NOMO-1 treated with DMSO at 0.1 percent for 48 hours (cell line): Measurements from ENCODE around the gene ITGA7.
A peak's percentile ranks its signal among the peaks of the same experiment; 100 is the strongest.

Source experiments
- DNase-seq: peaks from one replicate; lab custom pipeline; 2025; ENCODE audit not compliant: unreplicated experiment; lab: John Stamatoyannopoulos, UW

ITGA7 gene

DNA sequence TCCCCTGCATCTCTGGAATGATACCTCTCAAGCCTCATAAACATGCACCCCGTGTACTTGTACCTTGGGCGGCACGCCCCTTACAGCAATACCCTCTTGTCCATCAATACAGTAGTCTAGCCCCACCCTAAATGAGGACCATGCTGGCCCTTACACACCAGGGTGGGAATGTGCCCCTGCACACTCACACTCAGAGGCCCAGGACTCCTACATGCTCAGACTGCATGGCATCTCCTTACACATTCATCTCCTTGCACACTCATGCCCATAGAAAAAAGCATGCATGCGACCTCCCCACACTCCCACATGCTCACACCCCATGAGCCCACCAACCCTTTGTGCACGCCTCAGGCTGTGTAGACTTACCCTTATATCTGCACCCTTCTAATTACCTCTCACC lies 22.0 kb downstream of the ITGA7 start:
- DNase-seq, result no peak

DNA sequence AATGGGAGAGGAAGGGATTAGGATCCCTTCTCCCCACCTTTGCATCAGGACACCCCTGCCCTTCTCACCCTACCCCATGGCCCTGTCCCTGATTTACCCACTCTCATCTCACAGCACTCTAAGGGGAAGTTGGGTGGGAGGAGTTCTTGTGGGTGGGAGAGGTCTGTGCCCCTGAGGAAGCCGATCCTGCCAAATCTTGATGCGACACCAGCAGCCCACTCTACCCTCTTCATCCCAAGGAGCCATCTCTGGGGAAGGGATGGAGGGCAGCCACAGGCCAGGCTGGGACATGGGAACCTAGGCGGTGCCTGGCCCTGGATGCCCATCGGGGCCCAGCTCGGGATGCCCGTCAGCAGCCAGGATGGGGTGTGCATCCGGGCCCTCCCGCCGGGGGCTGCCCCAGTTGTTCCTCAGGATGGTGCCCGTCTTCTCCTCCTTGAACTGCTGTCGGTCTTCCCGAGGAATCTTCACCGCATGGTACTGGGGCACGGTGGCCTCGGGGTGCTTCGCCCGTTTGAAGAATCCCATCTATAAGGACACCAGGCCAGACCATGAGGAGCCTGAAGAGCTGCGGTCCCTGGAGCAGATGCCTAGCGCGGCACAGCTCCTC lies 22.8 kb downstream of the ITGA7 start:
- DNase-seq, result no peak

DNA sequence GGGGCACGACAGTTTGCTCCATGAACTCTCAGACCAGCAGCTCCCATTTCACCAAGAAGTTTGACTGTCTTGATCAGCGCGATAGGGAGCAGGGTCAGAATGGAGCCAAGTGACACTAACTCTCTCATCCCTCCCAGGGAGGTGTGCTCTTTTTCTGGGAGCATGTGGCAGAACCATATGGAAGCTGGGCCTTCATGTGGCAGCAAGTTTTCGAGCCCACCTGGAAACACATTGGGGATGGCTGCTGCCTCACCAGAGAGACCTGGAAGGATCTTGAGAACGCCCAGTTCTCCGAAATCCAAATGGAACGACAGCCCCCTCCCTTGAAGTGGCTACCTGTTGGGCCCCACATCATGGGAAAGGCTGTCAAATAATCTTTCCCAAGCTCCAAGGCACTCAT lies 24.0 kb downstream of the ITGA7 start:
- DNase-seq, result no peak

DNA sequence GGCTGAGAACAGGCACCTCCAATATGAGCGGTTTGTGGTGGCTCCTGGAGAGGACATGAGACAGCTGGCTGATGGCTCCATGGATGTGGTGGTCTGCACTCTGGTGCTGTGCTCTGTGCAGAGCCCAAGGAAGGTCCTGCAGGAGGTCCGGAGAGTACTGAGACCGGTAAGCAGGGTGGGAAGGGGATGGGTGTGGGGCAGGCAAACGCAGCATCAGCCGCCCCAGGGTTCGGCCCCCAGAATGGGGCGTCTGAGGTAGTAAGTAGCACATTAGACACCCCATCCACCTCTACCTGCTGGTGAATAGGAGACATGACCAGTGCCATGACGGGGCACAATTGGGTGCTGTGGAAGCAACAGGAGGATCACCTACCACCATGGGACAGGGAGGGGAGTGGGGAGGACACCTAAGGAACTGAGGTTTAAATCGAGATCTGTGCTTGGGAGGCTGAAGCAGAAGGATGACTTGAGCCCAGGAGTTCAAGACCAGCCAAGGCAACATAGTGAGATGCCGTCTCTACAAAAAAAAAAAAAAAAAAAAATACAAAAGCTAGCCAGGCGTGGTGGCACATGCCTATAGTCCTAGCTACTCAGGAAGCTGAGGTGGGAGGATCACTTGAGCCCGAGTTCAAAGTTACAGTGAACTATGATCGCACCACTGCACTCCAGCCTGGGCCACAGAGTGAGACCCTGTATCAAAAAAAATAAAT lies 25.5 kb downstream of the ITGA7 start:
- DNase-seq, result no peak

DNA sequence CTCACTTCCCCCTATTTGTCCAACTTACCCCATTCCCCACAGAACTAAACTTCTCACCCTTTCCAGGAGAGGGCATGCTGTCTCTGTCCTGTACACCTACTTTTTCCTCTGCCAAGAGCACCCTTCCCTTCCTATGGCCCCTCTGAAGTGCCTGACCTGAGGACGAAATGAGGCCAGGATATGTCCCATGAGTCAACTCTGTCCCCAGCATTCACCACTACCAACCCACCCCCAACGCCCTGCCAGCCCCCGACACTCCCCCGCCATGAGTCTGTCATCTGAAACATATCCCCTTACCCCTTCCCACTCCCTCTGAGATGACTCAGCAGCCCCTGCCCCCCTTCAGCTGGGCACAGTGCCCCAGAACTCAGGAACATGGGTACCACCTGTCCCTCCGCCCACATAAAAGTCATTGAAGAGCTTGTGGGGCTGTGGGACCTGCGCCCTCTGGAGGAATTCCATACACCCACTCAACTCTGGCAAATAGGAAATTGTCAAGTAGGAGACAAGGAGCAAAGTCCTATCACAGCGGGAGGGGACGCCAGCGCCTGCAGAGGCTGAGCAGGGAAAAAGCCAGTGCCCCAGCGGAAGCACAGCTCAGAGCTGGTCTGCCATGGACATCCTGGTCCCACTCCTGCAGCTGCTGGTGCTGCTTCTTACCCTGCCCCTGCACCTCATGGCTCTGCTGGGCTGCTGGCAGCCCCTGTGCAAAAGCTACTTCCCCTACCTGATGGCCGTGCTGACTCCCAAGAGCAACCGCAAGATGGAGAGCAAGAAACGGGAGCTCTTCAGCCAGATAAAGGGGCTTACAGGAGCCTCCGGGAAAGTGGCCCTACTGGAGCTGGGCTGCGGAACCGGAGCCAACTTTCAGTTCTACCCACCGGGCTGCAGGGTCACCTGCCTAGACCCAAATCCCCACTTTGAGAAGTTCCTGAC lies 26.3 kb downstream of the ITGA7 start:
- DNase-seq, result peak; percentile 65

DNA sequence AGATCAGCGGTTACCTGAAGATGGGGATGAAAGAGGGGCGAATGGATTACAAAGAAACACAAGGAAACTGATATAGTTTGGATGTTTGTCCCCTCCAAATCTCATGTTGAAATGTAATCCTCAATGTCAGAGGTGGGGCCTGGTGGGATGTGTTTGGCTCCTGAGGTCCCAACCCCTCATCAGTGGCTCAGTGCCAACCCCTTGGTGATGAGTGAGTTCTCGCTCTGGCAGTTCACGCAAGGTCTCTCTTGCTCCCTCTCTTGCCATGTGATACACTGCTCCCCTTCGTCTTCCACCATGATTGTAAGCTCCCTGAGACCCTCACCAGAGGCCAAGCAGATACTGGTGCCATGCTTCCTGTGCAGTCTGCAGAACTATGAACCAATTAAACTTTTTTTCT lies 28.0 kb downstream of the ITGA7 start:
- no peak for DNase-seq

DNA sequence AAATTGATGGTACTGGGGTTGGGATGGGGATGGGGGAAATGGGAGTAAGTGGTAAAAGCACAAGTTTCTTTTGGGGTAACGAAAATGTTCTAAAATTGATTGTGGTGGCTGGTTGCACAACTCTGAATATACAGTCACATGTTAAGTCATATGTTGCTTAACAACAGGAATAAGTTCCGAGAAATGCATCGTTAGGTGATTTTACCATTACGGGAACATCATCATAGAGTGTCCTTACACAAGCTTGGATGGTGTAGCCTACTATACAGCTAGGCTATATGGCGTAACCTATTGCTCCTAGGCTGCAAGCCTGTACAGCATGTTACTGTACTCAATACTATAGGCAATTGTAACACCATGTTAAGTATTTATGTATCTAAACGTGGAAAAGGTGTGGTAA lies 31.0 kb downstream of the ITGA7 start:
- peak; percentile 92 for DNase-seq

DNA sequence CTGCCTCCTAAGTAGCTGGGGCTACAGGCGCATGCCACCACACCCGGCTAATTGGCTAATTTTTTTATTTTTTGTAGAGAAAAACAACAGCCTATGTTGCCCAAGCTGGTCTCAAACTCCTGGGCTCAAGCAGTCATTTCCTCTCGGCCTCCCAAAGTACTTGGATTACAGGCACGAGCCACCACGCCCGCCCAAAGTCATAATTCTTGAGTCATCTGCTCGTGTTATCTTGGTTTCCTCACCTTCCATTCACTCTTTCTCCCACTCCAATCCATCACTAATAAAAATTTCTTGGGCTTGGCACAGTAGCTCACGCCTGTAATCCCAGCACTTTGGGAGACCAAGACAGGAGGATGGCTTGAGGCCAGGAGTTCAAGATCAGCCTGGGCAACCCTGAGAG lies 32.0 kb downstream of the ITGA7 start:
- DNase-seq, result no peak

DNA sequence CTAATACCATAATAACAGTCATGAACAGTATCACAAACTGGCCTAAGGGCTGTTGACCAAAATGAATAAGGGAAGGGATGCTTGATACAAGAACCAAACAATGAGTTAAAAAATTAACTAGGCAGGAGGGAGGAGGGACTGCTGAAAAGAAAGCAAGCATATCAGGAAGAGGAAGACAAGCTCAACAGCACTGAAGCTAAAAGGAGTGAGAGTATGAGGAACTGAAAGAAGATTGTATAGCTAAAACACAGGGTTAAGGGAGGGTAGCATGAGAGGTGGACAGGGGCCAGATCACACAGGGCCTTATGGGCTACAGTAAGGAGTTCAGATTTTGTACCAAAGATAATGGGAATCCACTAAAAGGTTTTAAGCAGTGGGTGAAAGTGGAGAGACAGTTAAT lies 34.1 kb downstream of the ITGA7 start:
- peak; percentile 97 for DNase-seq

DNA sequence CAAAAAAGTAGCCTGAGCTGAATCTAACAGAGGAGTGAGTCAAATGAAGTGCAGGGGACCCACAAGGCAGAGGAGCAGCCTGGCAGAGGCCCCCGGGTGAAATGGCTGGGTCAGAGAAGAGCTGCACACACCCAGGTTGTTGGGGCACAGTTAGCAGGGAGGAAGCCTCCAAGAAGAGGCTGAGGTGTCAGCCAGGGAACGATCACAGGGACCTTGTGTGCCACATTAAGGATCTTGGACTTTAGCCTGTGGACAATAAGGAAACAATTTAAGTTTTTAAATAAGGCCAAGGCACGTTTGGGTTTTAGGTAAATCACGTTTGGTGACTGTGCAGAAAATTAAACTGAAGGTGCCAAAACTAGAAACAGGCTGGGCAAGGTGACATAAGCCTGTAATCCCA lies 36.0 kb downstream of the ITGA7 start:
- DNase-seq, result no peak

DNA sequence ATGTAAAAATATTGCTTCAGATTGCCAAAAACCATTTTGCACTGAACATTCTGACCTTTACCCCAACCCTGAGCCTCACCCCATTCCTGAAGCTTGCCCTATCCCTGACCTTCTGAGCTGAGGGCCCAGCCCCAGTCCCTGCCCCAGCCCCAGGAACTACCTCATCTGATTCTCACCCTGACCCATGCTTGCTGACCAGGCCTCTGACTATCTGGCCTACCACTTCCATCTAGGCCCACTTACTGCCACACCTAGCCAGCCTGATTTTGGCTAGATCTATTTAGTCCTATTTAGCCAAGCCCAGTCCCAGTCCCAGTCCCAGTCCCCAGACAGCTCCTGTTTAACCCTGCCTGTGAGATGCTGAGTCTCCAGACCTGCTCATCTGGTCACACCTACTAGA lies 37.4 kb downstream of the ITGA7 start:
- no peak for DNase-seq

DNA sequence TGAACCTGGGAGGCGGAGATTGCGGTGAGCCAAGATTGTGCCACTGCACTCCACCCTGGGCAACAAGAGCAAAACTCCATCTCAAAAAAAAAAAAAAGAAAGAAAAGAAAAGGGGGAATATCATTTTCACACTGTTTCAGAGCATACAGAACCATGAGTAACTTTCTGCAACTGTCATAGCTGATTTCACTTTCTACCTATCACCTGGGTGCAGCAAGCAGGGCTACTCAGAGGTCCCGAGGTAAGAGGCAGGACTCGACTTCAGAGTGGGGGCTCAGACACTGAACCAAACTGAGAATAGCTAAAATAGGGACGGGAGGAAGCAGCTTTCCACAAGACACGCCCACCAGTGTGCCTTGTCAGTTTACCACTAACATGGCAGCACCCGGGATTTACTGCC lies 41.2 kb downstream of the ITGA7 start:
- DNase-seq, result no peak

DNA sequence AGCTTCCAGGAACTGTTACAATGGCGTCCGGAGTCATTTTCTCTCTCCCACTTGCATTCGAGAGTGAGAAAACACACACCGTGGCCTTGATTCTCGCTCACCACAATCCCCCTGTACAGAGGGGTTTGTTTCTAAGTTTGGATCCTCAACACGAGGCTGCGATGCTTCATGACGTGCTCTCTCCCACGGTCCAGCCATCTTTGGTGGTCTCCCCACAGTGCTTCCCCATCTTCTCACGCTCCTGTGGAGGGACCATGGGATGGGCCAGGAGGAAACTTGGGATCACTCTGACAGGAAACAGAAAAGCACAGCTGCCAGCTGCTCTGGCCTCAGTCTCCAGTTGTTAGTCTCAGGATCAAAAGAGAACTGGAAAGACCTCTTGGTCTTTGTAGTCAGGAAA lies 42.9 kb downstream of the ITGA7 start:
- no peak for DNase-seq

DNA sequence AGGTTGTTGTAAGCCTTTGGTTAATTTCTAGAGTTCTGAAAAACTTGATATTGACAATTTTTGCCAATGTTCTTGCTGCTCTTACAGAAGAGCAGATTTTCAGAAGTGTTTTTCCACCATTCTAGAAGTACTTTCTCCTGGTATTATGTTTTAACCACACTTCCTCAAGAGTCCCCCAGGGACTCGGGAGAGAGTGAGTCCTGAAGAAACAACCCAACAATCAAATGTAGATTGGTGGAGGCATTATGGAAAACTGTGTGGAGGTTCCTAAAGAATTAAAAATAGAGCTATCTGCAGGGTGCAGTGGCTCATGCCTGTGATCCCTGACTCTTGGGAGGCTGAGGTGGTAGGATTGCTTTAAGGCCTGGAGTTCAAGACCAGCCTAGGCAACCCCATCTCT lies 44.3 kb downstream of the ITGA7 start:
- no peak for DNase-seq

DNA sequence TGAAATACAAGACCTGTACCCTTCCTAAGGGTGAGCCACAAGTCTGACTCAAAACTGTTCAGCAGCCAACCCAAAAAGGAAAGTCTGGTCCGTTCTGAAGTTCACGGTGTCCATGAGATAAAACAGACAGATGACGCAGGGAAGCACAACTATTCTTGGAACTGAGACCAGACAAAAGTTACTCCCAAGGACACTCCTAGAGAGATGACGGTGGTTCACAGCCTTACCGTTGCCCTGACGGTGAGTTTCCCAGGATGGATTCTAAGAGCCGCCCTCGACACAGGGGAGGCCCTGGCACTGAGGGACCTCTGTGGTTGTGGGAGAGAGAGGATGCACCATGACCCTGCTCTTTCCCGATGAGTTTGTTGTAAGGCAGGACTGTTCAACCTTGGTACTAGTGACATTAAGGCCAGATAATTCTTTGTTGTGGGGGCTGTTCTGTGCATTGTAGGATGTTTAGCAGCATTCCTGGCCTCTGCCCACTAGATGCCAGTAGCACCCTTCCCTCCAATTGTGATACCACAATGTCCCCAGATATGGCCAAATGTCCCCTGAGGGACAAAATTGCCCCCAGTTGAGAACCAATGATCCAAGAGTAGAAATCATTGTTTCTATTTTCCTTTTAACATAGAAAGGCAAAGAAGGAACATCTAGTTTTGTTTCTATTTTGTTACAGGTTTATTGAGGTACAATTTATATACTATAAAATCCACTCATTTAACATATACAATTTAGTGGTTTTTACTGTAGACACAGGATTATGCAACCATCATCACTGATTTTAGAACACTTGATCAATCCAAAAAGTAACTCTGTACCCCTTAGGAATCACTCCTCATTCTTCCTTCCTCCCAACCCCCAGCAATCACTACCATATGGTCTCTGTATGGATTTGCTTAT lies 48.0 kb downstream of the ITGA7 start:
- peak; percentile 43 for DNase-seq

DNA sequence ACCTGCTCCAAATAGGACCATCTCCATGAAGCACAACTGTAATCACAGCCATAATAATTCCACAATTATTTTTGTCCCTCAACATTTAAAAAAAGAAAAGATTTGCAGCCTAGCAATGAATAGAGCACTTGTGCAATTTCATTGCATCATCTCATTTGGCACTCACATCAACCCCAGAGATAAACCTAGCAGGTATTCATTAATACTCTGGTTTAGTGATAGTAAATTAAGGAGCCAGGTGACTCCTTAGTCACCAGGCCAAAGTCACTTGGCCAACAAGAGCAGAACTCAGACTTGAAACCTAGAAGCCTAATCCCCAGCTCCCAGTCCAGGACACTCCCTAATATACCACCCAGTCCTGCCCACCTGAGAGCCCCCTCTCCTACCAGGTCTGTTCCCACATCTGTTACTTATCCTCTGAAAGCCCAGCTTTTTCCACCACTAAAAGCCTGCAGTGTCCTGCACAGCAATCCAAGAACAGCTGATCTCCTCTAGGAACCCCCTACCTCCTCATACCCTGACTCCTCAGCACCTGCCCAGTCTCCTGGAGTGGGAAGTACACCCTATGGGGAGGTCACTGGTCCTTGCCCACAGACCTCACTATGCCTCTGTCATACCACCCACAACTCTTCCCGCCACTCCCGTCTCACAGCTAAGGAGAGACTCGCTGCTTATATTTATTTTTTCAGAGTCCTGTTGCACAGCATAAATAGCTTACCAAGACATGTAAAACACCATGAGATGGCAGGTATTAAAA lies 48.9 kb downstream of the ITGA7 start:
- DNase-seq, result peak; percentile 12

DNA sequence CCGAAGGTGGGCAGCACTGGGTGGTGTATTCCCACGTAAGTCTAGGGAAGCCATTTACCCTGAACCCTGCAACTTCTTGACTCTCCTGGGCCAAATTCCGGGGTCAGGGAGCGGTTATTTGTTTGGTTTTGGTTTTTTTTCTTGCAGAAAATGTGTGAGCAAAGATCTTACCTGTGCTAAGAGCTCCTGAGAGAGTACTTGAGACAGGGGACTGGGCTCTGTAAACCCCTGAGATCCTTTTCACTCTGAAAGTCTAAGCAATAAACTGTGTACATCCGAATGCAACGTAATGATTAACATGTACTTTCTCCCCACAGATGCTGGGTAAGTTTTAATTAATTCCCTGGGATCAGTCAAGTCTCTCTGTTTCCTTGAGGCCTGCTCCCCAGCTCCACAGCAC lies 49.5 kb downstream of the ITGA7 start:
- no peak for DNase-seq

DNA sequence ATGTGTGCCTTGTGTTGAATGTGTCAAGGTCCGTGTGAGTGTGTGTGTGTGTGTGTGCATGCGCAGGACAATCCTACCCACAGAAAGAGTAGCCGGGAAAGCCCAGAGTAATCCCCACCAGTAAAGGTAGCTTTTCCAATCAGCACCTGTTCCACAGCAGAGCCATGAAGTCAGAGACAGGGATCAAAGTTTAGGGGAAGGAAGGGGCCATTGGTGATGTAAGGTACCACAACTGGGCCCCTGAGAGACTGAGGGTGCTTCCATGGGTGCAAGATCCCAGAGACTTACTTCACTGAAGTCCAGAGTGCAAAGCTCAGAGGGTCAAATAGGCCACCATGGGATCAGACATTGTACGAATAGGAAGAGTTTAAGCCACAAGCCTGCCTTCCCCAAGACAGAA lies 50.5 kb downstream of the ITGA7 start:
- no peak for DNase-seq

DNA sequence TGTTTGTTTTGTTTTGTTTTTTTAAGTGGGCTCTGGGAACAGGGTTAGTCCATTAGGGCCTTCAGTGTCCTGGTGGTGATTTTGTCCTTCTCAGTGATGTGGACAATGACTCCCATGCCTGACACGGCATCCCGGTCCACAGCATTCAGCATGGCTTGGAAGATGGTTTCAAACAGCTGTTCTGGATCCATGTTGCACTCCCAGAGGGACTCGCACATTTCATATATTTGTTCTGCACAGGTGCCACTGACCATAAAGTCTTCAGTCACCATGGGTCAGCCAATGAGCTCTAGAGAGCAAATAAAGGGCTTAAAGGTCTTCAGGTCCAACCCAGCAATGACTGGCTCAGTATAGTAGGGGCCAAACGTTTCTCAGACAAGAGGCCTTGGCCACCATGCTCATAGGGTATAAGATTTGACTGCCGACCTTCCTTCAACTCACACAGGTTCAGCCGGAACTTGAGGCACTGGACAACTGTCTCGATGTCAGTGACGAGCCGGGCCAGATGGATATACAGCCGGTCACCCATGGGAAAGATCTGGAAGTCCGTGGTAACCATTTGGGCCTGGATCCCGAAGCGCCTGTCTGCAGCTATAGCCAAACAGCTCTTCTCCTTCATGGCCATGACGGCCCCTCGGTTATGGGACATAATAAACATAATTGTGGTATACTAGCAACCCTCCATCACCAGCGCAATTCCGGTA lies 53.0 kb downstream of the ITGA7 start:
- DNase-seq, result no peak

DNA sequence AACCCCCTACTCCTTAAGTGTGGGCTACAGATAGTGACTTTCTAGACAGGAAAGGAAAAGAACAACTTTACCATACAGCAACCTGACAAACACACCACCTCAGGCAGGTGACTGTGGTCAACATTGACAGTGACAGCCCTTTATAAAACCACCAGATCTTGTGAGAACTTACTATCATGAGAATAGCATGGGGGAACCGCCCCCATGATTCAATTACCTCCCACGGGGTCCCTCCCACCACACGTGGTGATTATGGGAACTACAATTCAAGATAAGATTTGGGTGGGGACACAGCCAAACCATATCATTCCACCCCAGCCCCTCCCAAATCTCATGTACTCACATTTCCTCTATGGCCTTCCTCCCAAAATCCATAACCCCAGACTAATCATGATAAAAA lies 54.7 kb downstream of the ITGA7 start:
- DNase-seq, result no peak
